ENCODE results near the gene NOM1. TPM values are rescaled to one million over a fixed set of nuclear protein-coding genes. Genes with fewer than 3 reads are reported as not detected.

Gene NOM1
- total RNA-seq, 2 donors from 2014 or later, result 18.4 to 40.6 TPM

- Histone ChIP-seq H3K27me3 (replicated peaks; ENCODE audit: insufficient read depth) (peaks cover 44% of the 10 kb centered on the region), H3K36me3 (no peaks in the 10 kb centered on the region), H3K4me1 (ENCODE audit: control insufficient read depth in 1 of 2, low read depth in 2 of 2) (peaks cover 9 to 49% of the 10 kb centered on the region in 2 donors), H3K27ac (no peak overlapping the region), H3K4me3 (no peak overlapping the region), H3K9me3 (no peaks in the 10 kb centered on the region)
- no peak for TF ChIP-seq CTCF (IDR thresholded peaks at IDR 0.05)
- ATAC-seq (ENCODE audit: insufficient number of reproducible peaks, low FRiP score, low read depth) (no peak), DNase-seq (ENCODE audit: low spot score) (no peak)
Observed at GRCh38 chr7:157005456-157006204, 56.1 kb downstream of the NOM1 start.

GRCh38 chr7:157006205-157006747, 56.8 kb downstream of the NOM1 start:
- Histone ChIP-seq H3K27ac (no peak overlapping the region), H3K9me3 (no peaks in the 10 kb centered on the region), H3K36me3 (no peaks in the 10 kb centered on the region), H3K4me1 (ENCODE audit: control insufficient read depth in 1 of 2, low read depth in 2 of 2) (peaks cover 5 to 55% of the 10 kb centered on the region in 2 donors), H3K4me3 (no peak overlapping the region), H3K27me3 (replicated peaks; ENCODE audit: insufficient read depth) (peaks cover 41% of the 10 kb centered on the region)
- ATAC-seq (ENCODE audit: insufficient number of reproducible peaks, low FRiP score, low read depth) (no peak), DNase-seq (ENCODE audit: low spot score) (no peak)
- no peak for TF ChIP-seq CTCF (IDR thresholded peaks at IDR 0.05)

DNA sequence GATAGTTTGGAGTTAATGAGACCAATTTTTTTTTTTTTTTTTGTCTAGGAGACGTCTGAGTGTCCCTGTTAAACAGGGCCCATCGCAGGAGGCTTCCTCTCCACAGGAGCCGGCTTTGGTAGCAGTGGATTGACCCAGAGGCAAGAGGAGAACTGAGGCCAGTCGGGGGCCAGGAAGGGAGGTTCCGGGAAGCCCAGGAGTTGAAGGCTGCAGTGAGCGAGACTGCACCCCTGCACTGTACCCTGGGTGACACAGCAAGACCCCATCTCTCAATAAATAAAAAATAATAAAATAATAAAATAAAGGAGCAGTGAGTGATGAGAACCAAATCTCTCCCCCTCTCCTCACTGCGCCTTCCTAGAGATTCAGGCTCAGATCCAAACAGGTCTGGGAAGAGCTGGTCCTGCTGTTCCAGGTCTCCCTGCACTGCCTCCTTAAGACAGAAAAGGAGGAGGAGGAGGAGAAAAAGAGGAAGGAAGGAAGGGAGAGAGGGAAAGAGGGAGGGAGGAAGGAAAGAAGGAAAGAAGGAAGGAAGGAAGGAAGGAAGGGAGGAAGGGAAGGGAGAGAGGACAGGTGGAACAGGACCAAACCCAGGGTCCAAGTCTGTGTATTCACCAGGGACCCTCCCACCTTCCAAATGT, 57.4 kb downstream of the NOM1 start:
- Histone ChIP-seq H3K27ac (no peak overlapping the region), H3K4me1 (ENCODE audit: control insufficient read depth in 1 of 2, low read depth in 2 of 2) (peaks cover 5 to 56% of the 10 kb centered on the region in 2 donors), H3K9me3 (no peaks in the 10 kb centered on the region), H3K27me3 (replicated peaks; ENCODE audit: insufficient read depth) (peaks cover 34% of the 10 kb centered on the region), H3K4me3 (no peak overlapping the region), H3K36me3 (no peaks in the 10 kb centered on the region)
- no peak for DNase-seq (ENCODE audit: low spot score)
- no peak for TF ChIP-seq CTCF (IDR thresholded peaks at IDR 0.05)
- no peak for ATAC-seq (ENCODE audit: insufficient number of reproducible peaks, low FRiP score, low read depth)

- Histone ChIP-seq H3K4me1 (ENCODE audit: control insufficient read depth in 1 of 2, low read depth in 2 of 2) (peaks cover 5 to 52% of the 10 kb centered on the region in 2 donors), H3K27me3 (replicated peaks; ENCODE audit: insufficient read depth) (peaks cover 31% of the 10 kb centered on the region), H3K27ac (no peak overlapping the region), H3K4me3 (no peak overlapping the region), H3K9me3 (no peaks in the 10 kb centered on the region), H3K36me3 (no peaks in the 10 kb centered on the region)
- DNase-seq (ENCODE audit: low spot score), result no peak
- no peak for ATAC-seq (ENCODE audit: insufficient number of reproducible peaks, low FRiP score, low read depth)
- TF ChIP-seq CTCF (IDR thresholded peaks at IDR 0.05), result no peak
Observed at GRCh38 chr7:157007470-157008066, 58.1 kb downstream of the NOM1 start.

Measured in thoracic aorta (tissue), 2 donors.